Right lobe of liver (tissue), 4 donors: Measurements from ENCODE around the gene STPG4.

Source experiments
- POLR2A ChIP-seq: fragments of 450-650 bp; IDR thresholded peaks from one replicate; pipeline ENCODE4 v1.6.1; 2017; ENCODE audit warnings: antibody characterized with exemption, mild to moderate bottlenecking
- TF ChIP-seq, protein P1 (sequence below), 4 donors: fragments of 200-600 bp in 3 of 4; fragments of 450-650 bp in 1 of 4; IDR thresholded peaks; one replicate each; pipeline versions ENCODE4 v1.5.1 to v1.8.0; 2016 to 2022; ENCODE audit warnings: antibody characterized with exemption in 4 of 4, mild to moderate bottlenecking in 2 of 4
- donor health status: DM: no; HTN: no; CAD: no.
- donor health status: DM: no; HTN: no; CAD: no.
- donor health status: DM: no; HTN: yes; CAD: no.

GRCh38 chr2:47039489-47039870 is 115.6 kb downstream of the STPG4 start:
- TF ChIP-seq, protein P1, sequence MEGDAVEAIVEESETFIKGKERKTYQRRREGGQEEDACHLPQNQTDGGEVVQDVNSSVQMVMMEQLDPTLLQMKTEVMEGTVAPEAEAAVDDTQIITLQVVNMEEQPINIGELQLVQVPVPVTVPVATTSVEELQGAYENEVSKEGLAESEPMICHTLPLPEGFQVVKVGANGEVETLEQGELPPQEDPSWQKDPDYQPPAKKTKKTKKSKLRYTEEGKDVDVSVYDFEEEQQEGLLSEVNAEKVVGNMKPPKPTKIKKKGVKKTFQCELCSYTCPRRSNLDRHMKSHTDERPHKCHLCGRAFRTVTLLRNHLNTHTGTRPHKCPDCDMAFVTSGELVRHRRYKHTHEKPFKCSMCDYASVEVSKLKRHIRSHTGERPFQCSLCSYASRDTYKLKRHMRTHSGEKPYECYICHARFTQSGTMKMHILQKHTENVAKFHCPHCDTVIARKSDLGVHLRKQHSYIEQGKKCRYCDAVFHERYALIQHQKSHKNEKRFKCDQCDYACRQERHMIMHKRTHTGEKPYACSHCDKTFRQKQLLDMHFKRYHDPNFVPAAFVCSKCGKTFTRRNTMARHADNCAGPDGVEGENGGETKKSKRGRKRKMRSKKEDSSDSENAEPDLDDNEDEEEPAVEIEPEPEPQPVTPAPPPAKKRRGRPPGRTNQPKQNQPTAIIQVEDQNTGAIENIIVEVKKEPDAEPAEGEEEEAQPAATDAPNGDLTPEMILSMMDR (IDR thresholded peaks at IDR 0.05): no peak
- TF ChIP-seq POLR2A: no peak
